Keratinocyte (primary cell): ENCODE measurements around the gene ZNF195. TPM values are rescaled to one million over a fixed set of nuclear protein-coding genes. Genes with fewer than 3 reads are reported as not detected.

ENCODE experiments used
- DNase-seq: peaks from one replicate; pipeline ENCODE4 v3.0.0-alpha.2; 2011; ENCODE audit warnings: low read depth, missing footprints, low spot score
- FAIRE-seq: peaks from 2 replicates; lab custom pipeline; 2011; peaks lifted over from hg19 to GRCh38; lab: Jason Lieb, UNC
- H2AFZ ChIP-seq: 2 replicates; pipeline ENCODE4 v1.6.0; 2012; ENCODE audit warnings: low read length, control low read depth, inconsistent platforms; ENCODE audit not compliant: control insufficient read depth
- H3K27ac ChIP-seq: 2 replicates; pipeline ENCODE4 v1.5.1; 2011; ENCODE audit warnings: low read length; ENCODE audit not compliant: control insufficient read depth, insufficient read depth
- H3K27me3 ChIP-seq: 3 replicates; pipeline ENCODE4 v1.6.0; 2011; ENCODE audit warnings: low read length; ENCODE audit not compliant: control insufficient read depth, insufficient read depth; ENCODE audit errors: extremely low read depth
- H3K36me3 ChIP-seq, 2 experiments: 2 replicates in 1 of 2; 3 replicates in 1 of 2; pipeline ENCODE4 v1.5.1; 2011; ENCODE audit warnings: low read length in 2 of 2, mild to moderate bottlenecking in 1 of 2; ENCODE audit not compliant: control insufficient read depth in 2 of 2, insufficient read depth in 2 of 2; ENCODE audit errors: extremely low read depth in 1 of 2
- H3K4me1 ChIP-seq: 3 replicates; pipeline ENCODE4 v1.5.1; 2011; ENCODE audit warnings: low read length; ENCODE audit not compliant: control insufficient read depth, insufficient read depth; ENCODE audit errors: extremely low read depth
- H3K4me2 ChIP-seq: 3 replicates; pipeline ENCODE4 v1.6.0; 2011; ENCODE audit warnings: low read depth, low read length; ENCODE audit not compliant: control insufficient read depth, insufficient read depth; ENCODE audit errors: extremely low read depth
- H3K4me3 ChIP-seq, 3 experiments: fragments of 200-600 bp in 1 of 3; sonication (generic) in 1 of 3; 2 replicates in 2 of 3; 3 replicates in 1 of 3; pipeline ENCODE4 v1.5.1; 2011 to 2016; ENCODE audit warnings: low read length in 3 of 3, mild to moderate bottlenecking in 3 of 3, control low read depth in 2 of 3, inconsistent platforms in 1 of 3, low read depth in 1 of 3, mixed read lengths in 1 of 3, mixed run types in 1 of 3, moderate library complexity in 1 of 3; ENCODE audit not compliant: control insufficient read depth in 2 of 3, insufficient read depth in 2 of 3; ENCODE audit errors: extremely low read depth in 1 of 3
- H3K79me2 ChIP-seq: 2 replicates; pipeline ENCODE4 v1.6.0; 2012; ENCODE audit warnings: low read length; ENCODE audit not compliant: control insufficient read depth, insufficient read depth
- H3K9ac ChIP-seq: 3 replicates; pipeline ENCODE4 v1.6.0; 2011; ENCODE audit warnings: low read length; ENCODE audit not compliant: control insufficient read depth, insufficient read depth; ENCODE audit errors: extremely low read depth
- H3K9me1 ChIP-seq: 3 replicates; pipeline ENCODE4 v1.6.0; 2011; ENCODE audit warnings: low read length; ENCODE audit not compliant: control insufficient read depth, insufficient read depth; ENCODE audit errors: extremely low read depth
- H3K9me3 ChIP-seq: 2 replicates; pipeline ENCODE4 v1.5.1; 2012; ENCODE audit warnings: low read depth, low read length; ENCODE audit not compliant: control insufficient read depth
- H4K20me1 ChIP-seq: 3 replicates; pipeline ENCODE4 v1.6.0; 2011; ENCODE audit warnings: low read length; ENCODE audit not compliant: control insufficient read depth, insufficient read depth; ENCODE audit errors: extremely low read depth
- EZH2 ChIP-seq: IDR thresholded peaks from one replicate; pipeline ENCODE4 v1.6.1; 2012; ENCODE audit warnings: inconsistent platforms, mild to moderate bottlenecking, low read length, moderate library complexity
- dilution Hi-C: fragments of 300-500 bp; cut with MboI; formaldehyde crosslinking; loops from one replicate; pipeline ENCODE4 v1.7.0; 2020; ENCODE audit warnings: low sequenced_read_pairs; ENCODE audit not compliant: extremely low pct_ligation_motif_present
- polyA plus RNA-seq, 5 experiments: library from polyadenylated mRNA; depleted of rRNA in 3 of 5; stranded (reverse) in 3 of 5; stranded (forward) in 1 of 5; unstranded in 1 of 5; fragments of >200 nt; gene quantifications; 1 replicate in 1 of 5; 2 replicates in 3 of 5; 3 replicates in 1 of 5; pipeline versions ENCODE4 v1.2.1 to v1.2.3, GENCODE V29; 2011 to 2012; ENCODE audit warnings: missing spikeins in 2 of 5, low read depth in 1 of 5, low replicate concordance in 1 of 5
- TF ChIP-seq, protein P1 (sequence below), 3 experiments: IDR thresholded peaks in 1 of 3; conservative IDR thresholded peaks in 1 of 3; optimal IDR thresholded peaks in 1 of 3; 2 replicates in 2 of 3; 3 replicates in 1 of 3; pipeline versions ENCODE3 to v1.5.1; 2011; ENCODE audit warnings: low read length in 3 of 3, mild to moderate bottlenecking in 3 of 3, moderate library complexity in 2 of 3, control low read depth in 1 of 3, inconsistent platforms in 1 of 3; ENCODE audit not compliant: insufficient read depth in 2 of 3; ENCODE audit errors: extremely low read depth in 1 of 3

ZNF195 gene
- polyA plus RNA-seq, 1 donor (not counting 4 experiments of a cell fraction or from before 2014, with no cell fraction given), result 27.4 TPM

DNA sequence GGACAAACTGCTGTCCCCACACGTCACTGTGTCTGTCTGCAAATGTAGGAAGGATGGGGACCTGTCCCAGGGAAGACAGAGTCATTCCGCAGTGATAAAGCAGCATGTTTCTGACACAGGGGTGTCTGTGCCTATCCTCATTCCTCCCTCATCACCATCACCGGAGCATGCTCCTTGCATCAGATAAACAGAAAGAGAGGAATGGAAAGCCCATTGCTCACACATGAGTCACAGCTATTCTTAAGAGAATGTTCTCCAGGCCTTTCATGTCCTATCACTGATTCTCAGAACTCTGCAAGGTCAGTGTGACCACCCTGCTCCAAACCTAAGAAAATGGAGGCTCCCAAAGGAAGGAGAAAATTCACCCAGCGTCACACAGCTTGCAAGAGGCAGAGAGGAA is 38.9 kb downstream of the ZNF195 start:
- no peaks in the 10 kb centered on the region for H3K9me3 ChIP-seq
- dilution Hi-C loops, result no loop called here
- H3K79me2 ChIP-seq, result no peaks in the 10 kb centered on the region
- no peaks in the 10 kb centered on the region for H3K9me1 ChIP-seq
- no peak overlapping the region for H2AFZ ChIP-seq
- H3K27me3 ChIP-seq, result peaks cover 4% of the 10 kb centered on the region
- no peak overlapping the region for H3K4me2 ChIP-seq
- H3K27ac ChIP-seq, result no peak overlapping the region
- H3K4me1 ChIP-seq, result peaks cover 7% of the 10 kb centered on the region
- TF ChIP-seq, protein P1, sequence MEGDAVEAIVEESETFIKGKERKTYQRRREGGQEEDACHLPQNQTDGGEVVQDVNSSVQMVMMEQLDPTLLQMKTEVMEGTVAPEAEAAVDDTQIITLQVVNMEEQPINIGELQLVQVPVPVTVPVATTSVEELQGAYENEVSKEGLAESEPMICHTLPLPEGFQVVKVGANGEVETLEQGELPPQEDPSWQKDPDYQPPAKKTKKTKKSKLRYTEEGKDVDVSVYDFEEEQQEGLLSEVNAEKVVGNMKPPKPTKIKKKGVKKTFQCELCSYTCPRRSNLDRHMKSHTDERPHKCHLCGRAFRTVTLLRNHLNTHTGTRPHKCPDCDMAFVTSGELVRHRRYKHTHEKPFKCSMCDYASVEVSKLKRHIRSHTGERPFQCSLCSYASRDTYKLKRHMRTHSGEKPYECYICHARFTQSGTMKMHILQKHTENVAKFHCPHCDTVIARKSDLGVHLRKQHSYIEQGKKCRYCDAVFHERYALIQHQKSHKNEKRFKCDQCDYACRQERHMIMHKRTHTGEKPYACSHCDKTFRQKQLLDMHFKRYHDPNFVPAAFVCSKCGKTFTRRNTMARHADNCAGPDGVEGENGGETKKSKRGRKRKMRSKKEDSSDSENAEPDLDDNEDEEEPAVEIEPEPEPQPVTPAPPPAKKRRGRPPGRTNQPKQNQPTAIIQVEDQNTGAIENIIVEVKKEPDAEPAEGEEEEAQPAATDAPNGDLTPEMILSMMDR (optimal IDR thresholded peaks at IDR 0.05 in 1 of 3, IDR thresholded peaks at IDR 0.05 in 1 of 3, conservative IDR thresholded peaks at IDR 0.05 in 1 of 3; ENCODE audit: extremely low read depth in 1 of 3, insufficient read depth in 2 of 3, low read length in 3 of 3), result no peak
- no peak for TF ChIP-seq EZH2
- H3K36me3 ChIP-seq, result no peaks in the 10 kb centered on the region
- H4K20me1 ChIP-seq, result no peaks in the 10 kb centered on the region
- FAIRE-seq, result peak; percentile 73
- H3K9ac ChIP-seq, result no peak overlapping the region
- DNase-seq, result peak; percentile 58
- H3K4me3 ChIP-seq, result no peak overlapping the region

DNA sequence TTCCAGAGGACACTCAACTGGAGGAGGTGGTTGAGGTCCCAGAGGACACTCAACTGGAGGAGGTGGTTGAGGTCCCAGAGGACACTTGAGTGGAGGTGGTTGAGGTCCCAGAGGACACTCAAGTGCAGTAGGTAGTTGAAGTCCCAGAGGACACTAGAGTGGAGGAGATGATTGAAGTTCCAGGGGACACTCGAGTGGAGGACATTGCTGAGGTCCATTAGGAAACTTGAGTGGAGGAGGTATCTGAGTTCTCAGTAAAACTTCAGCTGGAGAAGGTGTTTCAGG is 39.7 kb downstream of the ZNF195 start:
- no peaks in the 10 kb centered on the region for H3K36me3 ChIP-seq
- H3K9me1 ChIP-seq, result no peaks in the 10 kb centered on the region
- H3K27me3 ChIP-seq, result no peaks in the 10 kb centered on the region
- H3K79me2 ChIP-seq, result no peaks in the 10 kb centered on the region
- H2AFZ ChIP-seq, result no peak overlapping the region
- H3K4me1 ChIP-seq, result peaks cover 7% of the 10 kb centered on the region
- no peak overlapping the region for H3K4me3 ChIP-seq
- H3K9me3 ChIP-seq, result no peaks in the 10 kb centered on the region
- dilution Hi-C loops, result no loop called here
- no peaks in the 10 kb centered on the region for H4K20me1 ChIP-seq
- H3K4me2 ChIP-seq, result no peak overlapping the region
- DNase-seq (no peak), FAIRE-seq (no peak)
- TF ChIP-seq EZH2, result no peak
- TF ChIP-seq, protein P1 (optimal IDR thresholded peaks at IDR 0.05 in 1 of 3, IDR thresholded peaks at IDR 0.05 in 1 of 3, conservative IDR thresholded peaks at IDR 0.05 in 1 of 3; ENCODE audit: extremely low read depth in 1 of 3, insufficient read depth in 2 of 3, low read length in 3 of 3), result no peak
- no peak overlapping the region for H3K9ac ChIP-seq
- no peak overlapping the region for H3K27ac ChIP-seq
